Peyer's patch (tissue), 4 donors: ENCODE results near the gene HSFX2. TPM values are rescaled to one million over a fixed set of nuclear protein-coding genes. Genes with fewer than 3 reads are reported as not detected.

Source experiments
- DNase-seq, 3 donors: peaks; one replicate each; pipeline ENCODE4 v3.0.0-alpha.2; 2017 to 2019
- H3K27ac ChIP-seq, 4 donors: fragments of 200-600 bp; sonication (generic); one replicate each; pipeline ENCODE4 v1.5.1; 2016 to 2019
- H3K27me3 ChIP-seq, 2 donors: fragments of 200-600 bp; sonication (generic); one replicate each; pipeline ENCODE4 v1.5.1; 2019
- H3K36me3 ChIP-seq, 3 donors: fragments of 200-600 bp; sonication (generic); one replicate each; pipeline ENCODE4 v1.5.1; 2016 to 2019
- H3K4me1 ChIP-seq, 4 donors: fragments of 200-600 bp; sonication (generic); one replicate each; pipeline ENCODE4 v1.5.1; 2016 to 2019
- H3K4me3 ChIP-seq, 4 donors: fragments of 200-600 bp; sonication (generic); 1 replicate in 3 of 4; 2 replicates in 1 of 4; pipeline ENCODE4 v1.5.1; 2016 to 2019; ENCODE audit warnings: mild to moderate bottlenecking in 1 of 4
- H3K9me3 ChIP-seq, 4 donors: fragments of 200-600 bp; sonication (generic); one replicate each; pipeline ENCODE4 v1.5.1; 2016 to 2019; ENCODE audit warnings: mild to moderate bottlenecking in 1 of 4
- POLR2A ChIP-seq, 2 donors: fragments of 450-650 bp; IDR thresholded peaks; one replicate each; pipeline ENCODE4 v1.5.1; 2017; ENCODE audit warnings: antibody characterized with exemption in 2 of 2, mild to moderate bottlenecking in 2 of 2, moderate library complexity in 2 of 2
- total RNA-seq, 4 donors: library from RNA; depleted of rRNA; stranded (reverse); fragments of >200 nt; gene quantifications; one replicate each; pipeline ENCODE4 v1.1.0, GENCODE V29; 2016
- TF ChIP-seq, protein P1 (sequence below), 6 experiments: fragments of 450-650 bp in 4 of 6; fragments of 200-600 bp in 2 of 6; sonication (generic) in 1 of 6; IDR thresholded peaks; one replicate each; pipeline ENCODE4 v1.5.1; 2017 to 2019; ENCODE audit warnings: antibody characterized with exemption in 6 of 6, mild to moderate bottlenecking in 3 of 6, moderate library complexity in 1 of 6

Gene HSFX2
- total RNA-seq, 4 donors from 2014 or later, result 2.0 TPM; not detected in 3

DNA sequence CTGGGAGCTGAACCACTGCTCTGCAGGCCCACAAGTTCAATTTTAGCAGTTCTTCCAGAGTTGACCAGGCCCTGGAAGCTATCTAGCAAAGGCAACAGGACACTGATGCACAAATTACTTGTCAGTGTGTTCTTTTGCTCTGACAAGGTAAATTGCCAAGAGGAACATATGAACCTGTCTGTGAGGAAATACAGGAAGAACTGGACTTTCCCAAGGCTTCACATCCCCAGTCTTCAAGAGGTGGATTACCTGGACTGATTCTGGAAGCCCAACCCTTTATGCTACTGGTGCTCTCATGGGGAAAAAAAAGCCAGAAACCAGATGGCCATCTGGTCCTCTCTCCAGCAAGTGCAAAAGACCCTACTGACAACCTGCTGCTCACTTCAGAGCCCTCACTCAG, 38.4 kb upstream of the HSFX2 start:
- H3K27me3 ChIP-seq, result no peaks in the 10 kb centered on the region
- H3K4me1 ChIP-seq, result no peaks in the 10 kb centered on the region
- TF ChIP-seq POLR2A (IDR thresholded peaks at IDR 0.05), result no peak
- TF ChIP-seq, protein P1, sequence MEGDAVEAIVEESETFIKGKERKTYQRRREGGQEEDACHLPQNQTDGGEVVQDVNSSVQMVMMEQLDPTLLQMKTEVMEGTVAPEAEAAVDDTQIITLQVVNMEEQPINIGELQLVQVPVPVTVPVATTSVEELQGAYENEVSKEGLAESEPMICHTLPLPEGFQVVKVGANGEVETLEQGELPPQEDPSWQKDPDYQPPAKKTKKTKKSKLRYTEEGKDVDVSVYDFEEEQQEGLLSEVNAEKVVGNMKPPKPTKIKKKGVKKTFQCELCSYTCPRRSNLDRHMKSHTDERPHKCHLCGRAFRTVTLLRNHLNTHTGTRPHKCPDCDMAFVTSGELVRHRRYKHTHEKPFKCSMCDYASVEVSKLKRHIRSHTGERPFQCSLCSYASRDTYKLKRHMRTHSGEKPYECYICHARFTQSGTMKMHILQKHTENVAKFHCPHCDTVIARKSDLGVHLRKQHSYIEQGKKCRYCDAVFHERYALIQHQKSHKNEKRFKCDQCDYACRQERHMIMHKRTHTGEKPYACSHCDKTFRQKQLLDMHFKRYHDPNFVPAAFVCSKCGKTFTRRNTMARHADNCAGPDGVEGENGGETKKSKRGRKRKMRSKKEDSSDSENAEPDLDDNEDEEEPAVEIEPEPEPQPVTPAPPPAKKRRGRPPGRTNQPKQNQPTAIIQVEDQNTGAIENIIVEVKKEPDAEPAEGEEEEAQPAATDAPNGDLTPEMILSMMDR (IDR thresholded peaks at IDR 0.05), result no peak

DNA sequence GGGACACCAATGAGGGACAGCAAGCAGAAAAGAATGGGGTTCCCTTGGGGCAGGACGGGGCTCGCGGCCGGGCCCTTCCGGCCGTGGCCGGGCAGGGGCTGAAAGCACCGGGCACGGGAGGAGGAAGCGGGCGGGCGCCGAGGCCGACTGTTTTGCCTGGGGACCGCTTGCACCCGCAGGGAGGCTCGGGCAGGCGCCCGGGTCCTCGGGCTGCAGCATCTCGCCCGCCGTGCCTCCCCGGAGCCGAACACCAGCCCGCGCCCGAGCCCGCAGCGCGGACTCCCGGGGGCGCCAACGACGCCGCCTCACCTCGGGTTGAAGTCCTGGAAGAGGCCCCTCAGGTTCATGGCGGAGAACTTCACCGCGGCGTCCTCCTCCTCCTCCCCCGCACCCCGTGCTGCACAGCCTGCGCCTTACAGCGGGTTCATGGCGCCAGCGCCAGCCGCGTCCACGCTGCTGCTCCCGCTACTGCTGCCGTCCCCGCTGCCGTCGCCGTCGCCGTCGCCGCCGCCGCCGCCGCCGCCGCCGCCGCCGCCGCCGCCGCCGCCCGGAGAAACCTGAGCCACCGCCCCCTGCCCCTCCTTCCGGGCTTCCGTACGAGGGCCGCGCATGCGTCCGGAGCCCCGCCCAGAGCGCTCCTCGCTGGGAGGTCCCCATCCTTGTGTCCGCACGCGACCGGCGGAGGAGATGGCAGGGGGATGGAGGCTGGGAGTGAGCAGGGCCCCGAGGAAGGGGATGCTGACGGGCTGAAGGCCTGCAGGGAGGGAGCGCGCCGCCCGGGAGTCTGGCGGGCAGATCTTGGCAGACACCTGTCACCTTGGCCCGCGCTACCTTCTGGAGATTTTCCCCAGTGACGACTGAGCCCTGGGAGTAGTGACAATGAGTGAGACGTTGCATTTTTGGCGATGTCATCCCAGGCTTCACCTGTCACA, 36.4 kb upstream of the HSFX2 start, which contains the start of gene TMEM185A:
TSS of gene TMEM185A (minus strand) at position 559 of the 932 bp plus-strand sequence. CDS start at position 347, 212 bp downstream.
- H3K27ac ChIP-seq, result peak within 1 kb of the TSS; percentile 3 to 77 (median 72)
- no peaks in the 10 kb centered on the region for H3K4me1 ChIP-seq
- DNase-seq, result peak; percentile 61 to 86 (median 79)
- TF ChIP-seq, protein P1 (IDR thresholded peaks at IDR 0.05), result no peak
- no peak for TF ChIP-seq POLR2A (IDR thresholded peaks at IDR 0.05)
- no peaks in the 10 kb centered on the region for H3K27me3 ChIP-seq
- no peaks in the 10 kb centered on the region for H3K36me3 ChIP-seq
- H3K9me3 ChIP-seq, result no peaks in the 10 kb centered on the region
- H3K4me3 ChIP-seq, result peak within 1 kb of the TSS; percentile 54 to 92 (median 70)

More for the DNA sequence above, 38.4 kb upstream of the HSFX2 start:
- Histone ChIP-seq H3K9me3 (no peaks in the 10 kb centered on the region), H3K27ac (no peak overlapping the region), H3K36me3 (no peaks in the 10 kb centered on the region), H3K4me3 (no peak overlapping the region)
- DNase-seq, result no peak

DNA sequence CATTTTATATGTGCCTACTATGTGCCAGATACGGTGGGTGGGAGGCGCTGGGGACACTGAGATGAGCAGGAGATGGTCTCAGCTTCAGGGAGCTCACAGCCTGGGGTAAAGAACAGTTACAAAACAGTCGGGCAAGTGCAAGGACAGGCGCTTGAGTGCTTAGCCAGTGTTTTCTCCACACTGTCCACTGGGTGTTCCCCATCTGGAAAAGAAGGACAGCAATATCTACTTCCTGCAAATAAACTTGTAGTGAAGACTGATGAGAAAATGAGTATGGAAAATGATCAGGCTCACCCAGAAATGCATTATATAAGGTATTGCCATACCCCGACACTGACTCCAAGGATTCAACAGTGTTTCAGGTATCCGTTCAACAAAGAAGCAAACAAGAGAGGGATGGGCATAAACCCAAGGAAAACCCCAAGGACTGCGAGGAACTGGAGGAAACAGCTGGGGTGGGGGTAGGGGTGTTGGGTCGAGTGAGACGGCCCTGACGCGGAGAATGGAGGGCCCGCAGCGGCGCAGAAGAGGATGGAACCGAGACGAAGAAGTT, 35.6 kb upstream of the HSFX2 start:
- no peak for DNase-seq
- Histone ChIP-seq H3K36me3 (no peaks in the 10 kb centered on the region), H3K4me3 (peak overlapping the region; percentile 54 to 92 (median 70)), H3K27me3 (no peaks in the 10 kb centered on the region), H3K9me3 (no peaks in the 10 kb centered on the region), H3K27ac (peak overlapping the region; percentile 3 to 77 (median 72)), H3K4me1 (no peaks in the 10 kb centered on the region)
- TF ChIP-seq, protein P1 (IDR thresholded peaks at IDR 0.05), result peak in 2 of 6 experiments; percentile 18
- no peak for TF ChIP-seq POLR2A (IDR thresholded peaks at IDR 0.05)

DNA sequence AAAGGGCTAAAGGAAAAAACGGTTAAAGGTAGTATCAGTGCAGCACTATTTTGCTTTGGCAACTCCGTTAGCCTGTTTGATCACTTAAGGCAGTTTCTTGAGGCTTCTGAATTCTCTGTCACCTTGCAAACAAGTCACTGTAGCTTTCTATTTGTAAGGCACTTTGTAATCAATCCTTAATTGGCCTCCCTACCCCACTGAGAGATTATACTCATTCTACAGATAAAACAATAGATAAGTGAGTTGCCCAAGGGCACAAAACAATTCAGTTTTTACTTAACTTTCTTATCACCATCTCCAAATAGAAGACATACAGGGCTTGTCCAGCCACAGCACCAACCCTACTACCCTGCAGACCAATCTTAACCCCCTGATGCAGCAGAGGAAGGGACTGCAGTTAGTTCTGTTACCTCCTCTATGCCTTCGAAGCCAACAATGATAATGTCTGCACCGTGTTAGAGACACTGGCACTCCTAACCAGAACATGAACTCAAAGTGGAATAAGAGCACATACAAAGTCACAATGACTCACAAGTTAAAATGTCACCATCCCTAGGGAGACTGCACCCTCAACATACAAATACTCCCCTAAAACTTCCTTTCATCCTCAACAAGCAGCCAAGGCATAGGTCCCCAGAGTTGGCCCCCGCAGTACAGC, 34.7 kb upstream of the HSFX2 start:
- TF ChIP-seq, protein P1 (IDR thresholded peaks at IDR 0.05), result no peak
- TF ChIP-seq POLR2A (IDR thresholded peaks at IDR 0.05), result no peak
- Histone ChIP-seq H3K27me3 (no peaks in the 10 kb centered on the region), H3K27ac (no peak overlapping the region), H3K36me3 (no peaks in the 10 kb centered on the region), H3K9me3 (no peaks in the 10 kb centered on the region), H3K4me3 (peak overlapping the region in 1 of 4 donors; percentile 92), H3K4me1 (no peaks in the 10 kb centered on the region)
- no peak for DNase-seq

DNA sequence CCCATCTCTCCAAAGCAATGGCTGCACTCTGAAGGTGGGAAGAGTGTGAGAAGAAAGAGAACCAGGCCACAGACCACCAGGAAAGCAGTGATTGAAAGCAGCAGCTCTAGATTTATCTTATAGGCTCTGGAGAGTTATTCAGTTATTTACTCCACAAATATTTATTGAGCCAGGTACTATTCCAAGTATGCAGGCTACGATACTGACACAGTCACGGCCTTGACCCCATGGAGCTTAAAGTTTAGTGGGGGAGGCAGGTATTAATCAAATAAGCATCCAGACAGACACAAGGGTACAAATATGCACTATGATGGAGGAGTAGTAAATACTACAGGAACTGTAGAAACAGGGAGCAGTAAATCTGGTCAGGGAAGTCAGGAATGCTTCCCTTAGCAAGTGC, 33.7 kb upstream of the HSFX2 start:
- DNase-seq, result no peak
- TF ChIP-seq, protein P1 (IDR thresholded peaks at IDR 0.05), result no peak
- TF ChIP-seq POLR2A (IDR thresholded peaks at IDR 0.05), result no peak
- no peaks in the 10 kb centered on the region for H3K36me3 ChIP-seq

More for the DNA sequence above, 33.7 kb upstream of the HSFX2 start:
- no peaks in the 10 kb centered on the region for H3K4me1 ChIP-seq
- H3K4me3 ChIP-seq, result no peak overlapping the region
- H3K27ac ChIP-seq, result no peak overlapping the region
- H3K9me3 ChIP-seq, result no peaks in the 10 kb centered on the region
- H3K27me3 ChIP-seq, result no peaks in the 10 kb centered on the region
